NCI-H524 treated with DMSO at 0.1 percent for 48 hours (cell line): ENCODE data around the gene METTL2A.
"Not testable (repeated sequence)": the region's sequence is repeated elsewhere in the genome, so short reads cannot be mapped to it uniquely, and the experiment has no call there.

ENCODE experiments used
- DNase-seq: peaks from one replicate; lab custom pipeline; 2025; lab: John Stamatoyannopoulos, UW

METTL2A gene

DNA sequence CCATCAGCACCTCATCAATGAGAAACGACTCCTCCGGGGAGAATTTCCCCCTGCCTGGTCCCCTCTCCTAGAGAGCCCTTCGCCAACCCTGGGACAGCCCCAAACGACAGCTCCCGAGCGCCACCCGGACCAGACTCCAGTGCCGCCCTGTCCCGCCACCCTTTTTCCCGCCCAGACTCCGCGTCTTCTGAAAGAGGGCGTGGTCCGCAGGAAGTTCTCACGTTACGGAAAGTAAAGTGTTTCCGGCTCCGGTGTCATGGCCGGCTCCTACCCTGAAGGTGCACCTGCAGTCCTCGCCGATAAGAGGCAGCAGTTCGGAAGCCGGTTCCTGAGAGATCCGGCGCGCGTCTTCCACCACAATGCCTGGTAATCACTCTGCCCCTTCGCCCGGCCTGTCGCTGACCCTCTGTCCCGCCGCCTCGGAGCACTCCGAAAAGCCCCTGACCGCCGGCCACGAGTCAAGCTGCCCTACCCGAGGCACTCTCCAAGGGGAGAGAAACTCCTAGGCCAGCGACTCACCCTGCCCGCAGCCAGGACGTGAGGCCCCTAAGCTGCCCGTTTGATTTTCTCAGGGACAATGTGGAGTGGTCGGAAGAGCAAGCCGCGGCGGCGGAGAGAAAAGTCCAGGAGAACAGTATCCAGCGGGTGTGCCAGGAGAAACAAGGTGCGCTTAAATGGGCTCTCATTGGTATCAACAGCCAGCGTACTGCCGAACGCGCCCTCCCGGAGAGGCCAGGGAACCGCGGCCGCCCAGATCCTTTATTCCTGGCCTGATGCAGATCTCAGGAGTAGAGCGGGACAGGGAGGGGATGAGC lies at the start of gene METTL2A:
Gene METTL2A (plus strand): TSS at position 251 of the 815 bp plus-strand sequence. CDS start 6 bp downstream, at position 257.
- peak; percentile 57 for DNase-seq

DNA sequence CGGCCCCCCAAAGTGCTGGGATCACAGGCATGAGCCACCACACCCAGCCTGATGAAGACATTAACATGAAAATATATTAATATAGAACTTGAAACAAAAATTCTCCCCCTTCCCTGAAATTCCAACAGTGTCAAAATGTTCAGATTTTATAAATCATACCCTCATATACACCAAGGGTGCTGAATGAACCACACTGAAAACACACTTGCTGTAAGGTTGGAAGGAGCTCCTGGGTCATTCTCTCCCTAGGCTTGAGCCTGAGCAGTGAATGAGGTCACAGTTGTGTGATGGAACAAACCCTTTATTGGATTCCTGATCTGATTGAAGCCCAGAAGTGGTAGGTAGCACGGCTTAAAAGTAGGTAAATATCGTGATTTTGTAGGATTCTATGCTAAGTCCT lies 43.4 kb upstream of the METTL2A start, which contains the start of gene EFCAB3:
Gene EFCAB3 (plus strand): TSS at position 301 of the 400 bp plus-strand sequence. CDS start 2,427 bp downstream, outside the sequence.
- DNase-seq = no peak

- DNase-seq = no peak
These were observed 42.1 kb upstream of the METTL2A start for GRCh38 chr17:62381561-62381960.

GRCh38 chr17:62388856-62389255 lies 34.8 kb upstream of the METTL2A start:
- no peak for DNase-seq

DNA sequence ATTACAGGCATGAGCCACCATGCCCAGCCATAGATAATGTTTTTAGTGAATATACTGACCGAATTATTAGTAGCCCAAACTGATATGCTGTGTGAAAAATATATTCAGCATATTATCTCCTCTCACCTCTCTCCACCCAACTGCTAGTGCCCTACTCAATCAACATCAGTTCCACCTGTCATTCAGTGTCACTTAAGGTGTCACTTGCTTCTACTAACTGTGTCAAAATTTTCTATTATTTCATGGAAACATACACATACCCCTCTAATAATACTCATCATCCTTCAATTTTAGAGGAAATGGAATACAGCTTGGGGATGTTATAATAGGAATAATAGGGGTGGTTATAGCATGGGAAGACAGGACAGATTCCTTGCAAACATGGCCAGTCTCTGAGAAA lies 30.8 kb upstream of the METTL2A start:
- no peak for DNase-seq

GRCh38 chr17:62398891-62399290 lies 24.8 kb upstream of the METTL2A start:
- no peak for DNase-seq

DNA sequence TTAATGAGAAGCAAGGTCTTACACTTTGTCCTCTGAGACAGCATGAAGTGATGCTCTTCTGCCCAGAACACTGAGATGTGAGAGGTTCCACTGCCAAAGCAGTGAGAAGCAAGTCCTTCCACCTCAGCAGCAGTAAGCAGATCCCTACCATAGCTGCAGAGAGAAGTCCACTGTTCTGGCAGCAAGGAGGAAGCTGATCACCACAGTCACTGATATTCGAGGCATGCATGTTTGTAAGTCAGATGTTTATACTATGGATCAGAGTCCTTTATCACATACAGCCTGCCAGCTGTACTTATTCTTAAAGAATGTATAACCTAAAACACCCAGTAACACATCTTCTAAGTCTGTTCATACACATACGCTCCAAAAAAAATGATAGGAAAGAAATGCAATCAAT lies 18.2 kb upstream of the METTL2A start:
- no peak for DNase-seq

GRCh38 chr17:62413090-62413489 lies 10.6 kb upstream of the METTL2A start:
- not testable (repeated sequence) for DNase-seq

GRCh38 chr17:62426214-62426613 lies 2.5 kb downstream of the METTL2A start:
- not testable (repeated sequence) for DNase-seq

- DNase-seq = not testable (repeated sequence)
These were observed 11.6 kb downstream of the METTL2A start for GRCh38 chr17:62435251-62435650.

- DNase-seq = not testable (repeated sequence)
These were observed 17.5 kb downstream of the METTL2A start for GRCh38 chr17:62441181-62441580.

GRCh38 chr17:62444063-62444462 lies 20.4 kb downstream of the METTL2A start:
- DNase-seq = no peak

DNA sequence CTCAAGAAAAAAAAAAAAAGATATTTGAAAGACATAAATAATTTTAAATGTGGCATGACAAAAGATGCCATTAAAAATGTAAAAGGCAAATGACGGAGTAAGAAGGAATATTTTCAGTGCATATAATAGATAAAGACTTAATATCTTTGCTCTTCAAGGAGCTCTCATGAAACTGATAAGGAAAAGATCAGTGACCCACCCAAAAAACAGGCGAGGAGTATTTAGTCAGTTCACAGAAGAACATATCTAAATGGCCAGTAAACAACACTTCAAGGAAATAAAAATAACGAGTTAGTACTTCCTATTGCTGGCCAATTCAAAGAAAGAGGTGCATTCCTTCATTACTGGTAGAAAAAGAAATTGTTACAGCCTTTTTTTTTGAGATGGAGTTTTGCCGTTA lies 22.1 kb downstream of the METTL2A start:
- not testable (repeated sequence) for DNase-seq

- DNase-seq = not testable (repeated sequence)
These were observed 28.5 kb downstream of the METTL2A start for GRCh38 chr17:62452195-62452594.

GRCh38 chr17:62453041-62453440 lies 29.3 kb downstream of the METTL2A start:
- DNase-seq = not testable (repeated sequence)

GRCh38 chr17:62453656-62454055 lies 30.0 kb downstream of the METTL2A start:
- DNase-seq = not testable (repeated sequence)

DNA sequence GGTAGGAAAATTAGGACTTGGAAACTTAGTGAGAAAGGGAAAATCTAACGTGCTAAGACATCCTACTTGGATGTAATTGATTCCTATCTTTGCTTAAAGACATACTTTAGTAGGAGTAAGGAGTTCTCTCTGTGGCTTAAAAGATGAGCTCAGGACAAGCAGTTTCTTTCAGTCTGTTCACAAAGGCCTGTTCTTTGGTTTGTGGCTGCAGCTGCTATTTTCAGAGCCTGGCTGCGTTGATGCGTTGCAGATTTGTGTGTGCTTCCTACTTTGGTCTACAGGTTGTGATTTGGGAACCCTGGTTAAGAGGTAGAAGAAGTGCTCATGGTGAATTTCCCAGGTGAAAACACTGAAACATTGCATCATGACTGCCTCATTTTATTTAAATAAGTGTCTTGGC lies 30.4 kb downstream of the METTL2A start:
- not testable (repeated sequence) for DNase-seq

- no peak for DNase-seq
These were observed 32.3 kb downstream of the METTL2A start for GRCh38 chr17:62456016-62456415.

DNA sequence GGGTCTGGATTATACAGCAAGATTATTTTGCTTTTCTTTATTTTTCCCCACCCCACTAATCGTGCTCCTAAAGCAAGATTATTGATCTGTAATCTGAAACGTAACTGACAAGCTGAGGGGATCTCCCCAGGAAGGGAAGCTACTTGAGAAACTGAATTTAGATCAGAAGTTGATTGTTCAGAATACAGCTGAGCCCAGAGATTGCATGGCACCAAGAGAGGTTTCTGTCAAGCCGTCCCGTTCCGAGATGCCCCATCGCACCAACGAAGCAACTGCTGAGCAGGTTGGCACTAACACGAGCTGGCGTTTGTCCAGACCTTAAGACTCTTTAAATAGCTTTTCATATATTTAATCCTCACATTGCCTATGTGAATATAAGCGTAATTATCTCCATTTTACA lies 34.8 kb downstream of the METTL2A start:
- DNase-seq = not testable (repeated sequence)

GRCh38 chr17:62464422-62464821 lies 40.7 kb downstream of the METTL2A start:
- not testable (repeated sequence) for DNase-seq

GRCh38 chr17:62465271-62465670 lies 41.6 kb downstream of the METTL2A start:
- DNase-seq = not testable (repeated sequence)

DNA sequence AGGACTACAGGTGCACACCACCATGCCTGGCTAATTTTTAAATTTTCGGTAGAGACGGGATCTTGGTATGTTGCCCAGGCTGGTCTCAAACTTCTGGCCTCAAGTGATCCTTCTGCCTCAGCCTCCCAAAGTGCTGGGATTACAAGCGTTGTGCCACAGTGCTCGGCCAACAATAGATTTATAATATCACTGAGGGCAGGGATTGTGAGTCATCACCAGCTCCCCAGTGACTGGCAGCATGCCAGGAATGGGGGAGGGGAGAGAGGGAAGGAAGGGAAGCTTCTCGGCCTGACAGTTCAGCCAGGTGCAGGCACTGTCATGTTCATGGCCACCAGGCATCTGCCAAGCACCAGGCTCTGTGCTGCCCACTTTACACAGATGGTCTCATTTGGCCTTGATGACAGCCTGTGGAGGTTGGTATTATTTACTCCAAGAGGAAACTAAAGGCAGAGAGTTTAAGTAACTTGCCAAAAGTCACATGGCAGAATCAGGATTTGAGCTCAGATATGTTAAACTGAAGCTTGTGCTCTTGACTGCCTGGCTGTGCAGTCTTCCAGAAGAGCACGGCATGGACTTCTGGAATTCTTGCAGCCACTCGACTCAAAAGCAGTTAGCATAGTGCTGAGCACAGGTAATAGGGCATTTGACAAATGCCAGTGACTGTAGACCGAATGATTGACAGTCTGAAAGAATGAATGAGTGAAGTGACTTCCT lies 47.1 kb downstream of the METTL2A start:
- peak; percentile 59 for DNase-seq

GRCh38 chr17:62471380-62471880 lies 47.7 kb downstream of the METTL2A start:
- not testable (repeated sequence) for DNase-seq
